ENCODE data around the gene TLE2.
"Not testable (repeated sequence)": the region's sequence is repeated elsewhere in the genome, so short reads cannot be mapped to it uniquely, and the experiment has no call there.

The TLE2 gene

DNA sequence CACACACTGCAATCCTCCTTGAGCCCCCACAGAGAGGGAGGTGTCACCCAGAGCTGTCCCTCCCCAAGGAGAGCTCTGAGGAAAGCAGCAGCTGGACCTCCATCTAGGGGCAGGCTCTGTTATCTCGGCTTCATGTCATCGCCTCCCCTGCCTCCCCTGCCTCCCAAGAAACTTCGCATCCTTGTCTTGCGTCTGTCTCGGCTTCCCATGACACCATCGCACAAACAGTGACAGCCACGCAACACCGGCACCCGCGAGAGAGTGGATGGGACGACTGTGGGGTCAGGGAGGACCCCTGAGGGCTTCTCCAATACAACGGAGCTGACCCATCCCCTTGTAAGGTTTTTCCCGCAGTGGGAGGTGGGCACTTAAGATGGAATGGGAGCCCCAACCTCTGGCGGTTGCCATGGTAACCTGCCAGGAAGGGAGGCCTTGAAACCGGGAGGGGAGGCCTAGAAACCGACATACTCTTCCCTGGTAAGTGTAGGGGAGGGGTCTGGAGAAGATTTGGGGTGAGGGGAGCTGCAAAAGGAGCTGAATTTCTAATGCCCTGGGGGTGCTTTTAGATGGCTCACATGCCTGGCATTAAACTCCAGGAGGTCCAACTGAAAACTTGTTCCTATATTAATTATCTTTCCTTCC lies 16.3 kb downstream of the TLE2 start:
- DNase-seq (ENCODE audit: low read depth), result no peak

DNA sequence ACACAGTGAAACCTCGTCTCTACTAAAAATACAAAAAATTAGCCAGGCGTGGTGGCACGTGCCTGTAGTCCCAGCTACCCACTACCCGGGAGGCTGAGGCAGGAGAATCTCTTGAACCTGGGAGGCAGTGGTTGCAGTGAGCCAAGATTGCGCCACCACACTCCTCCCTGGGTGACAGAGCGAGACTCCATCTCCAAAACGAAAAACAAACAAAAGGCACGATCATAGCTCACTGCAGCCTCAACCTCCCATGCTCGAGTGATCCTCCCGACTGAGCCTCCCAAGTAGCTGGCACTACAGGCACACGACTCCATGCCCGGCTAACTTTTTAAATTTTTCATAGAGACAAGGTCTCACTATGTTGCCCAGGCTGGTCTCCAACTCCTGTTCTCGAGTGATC lies 17.0 kb downstream of the TLE2 start:
- DNase-seq (ENCODE audit: low read depth), result not testable (repeated sequence)

DNA sequence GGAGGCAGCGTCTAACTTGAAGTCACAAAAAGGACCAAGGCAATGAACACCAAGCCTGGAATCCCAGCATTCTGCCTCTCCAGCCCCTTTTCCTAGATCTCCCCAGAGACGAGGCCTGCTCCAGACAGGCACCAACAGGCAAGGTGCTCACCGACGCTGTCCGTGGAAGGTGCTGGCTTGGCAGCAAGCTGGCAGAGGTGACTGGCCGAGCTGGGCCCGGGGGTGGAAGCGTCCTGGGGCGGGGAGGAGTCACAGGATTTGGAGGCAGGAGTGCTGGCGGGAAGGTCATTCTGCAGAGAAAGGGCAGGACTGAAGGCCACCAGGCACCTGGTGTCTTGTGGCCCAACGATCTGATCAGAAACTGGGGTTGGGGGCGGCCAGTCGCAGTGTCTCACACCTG lies 18.2 kb downstream of the TLE2 start:
- DNase-seq (ENCODE audit: low read depth), result no peak

DNA sequence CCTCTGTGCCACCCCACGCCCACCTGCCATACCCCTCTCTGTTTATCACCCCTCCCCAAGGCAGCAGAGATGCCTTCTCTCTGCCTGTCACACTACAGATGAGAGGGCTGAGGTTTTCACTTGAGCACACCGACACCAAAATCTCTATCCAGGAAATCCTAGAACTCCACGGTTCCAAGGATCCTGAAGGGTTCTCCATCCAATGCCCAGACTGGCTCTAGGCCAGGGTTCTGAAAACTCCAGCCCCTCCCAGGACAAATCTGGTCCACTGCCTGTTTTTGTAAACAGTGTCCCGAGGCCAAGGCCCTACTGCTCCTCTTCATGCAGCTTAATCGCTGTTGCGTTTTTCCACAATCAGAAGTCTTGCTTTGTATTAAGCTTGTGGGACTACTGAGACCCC lies 20.1 kb downstream of the TLE2 start:
- no peak for DNase-seq (ENCODE audit: low read depth)

DNA sequence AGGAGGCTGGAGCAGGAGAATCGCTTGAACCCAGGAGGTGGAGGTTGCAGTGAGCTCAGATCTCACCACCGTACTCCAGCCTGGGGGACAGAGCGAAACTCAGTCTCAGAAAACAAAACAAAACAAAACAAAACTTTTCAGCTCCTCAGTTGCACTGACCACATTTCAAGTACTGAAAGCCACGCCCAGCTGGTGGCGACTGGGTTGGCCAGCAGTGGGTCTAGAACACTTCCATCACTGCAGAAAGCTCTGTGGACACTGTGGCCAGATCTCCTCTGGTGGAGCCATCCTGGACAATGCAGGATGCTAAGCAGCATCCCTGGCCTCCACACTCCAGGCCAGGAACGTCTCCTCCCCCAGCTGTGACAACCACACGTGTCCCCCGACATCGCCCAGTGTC lies 21.1 kb downstream of the TLE2 start:
- DNase-seq (ENCODE audit: low read depth), result no peak

DNA sequence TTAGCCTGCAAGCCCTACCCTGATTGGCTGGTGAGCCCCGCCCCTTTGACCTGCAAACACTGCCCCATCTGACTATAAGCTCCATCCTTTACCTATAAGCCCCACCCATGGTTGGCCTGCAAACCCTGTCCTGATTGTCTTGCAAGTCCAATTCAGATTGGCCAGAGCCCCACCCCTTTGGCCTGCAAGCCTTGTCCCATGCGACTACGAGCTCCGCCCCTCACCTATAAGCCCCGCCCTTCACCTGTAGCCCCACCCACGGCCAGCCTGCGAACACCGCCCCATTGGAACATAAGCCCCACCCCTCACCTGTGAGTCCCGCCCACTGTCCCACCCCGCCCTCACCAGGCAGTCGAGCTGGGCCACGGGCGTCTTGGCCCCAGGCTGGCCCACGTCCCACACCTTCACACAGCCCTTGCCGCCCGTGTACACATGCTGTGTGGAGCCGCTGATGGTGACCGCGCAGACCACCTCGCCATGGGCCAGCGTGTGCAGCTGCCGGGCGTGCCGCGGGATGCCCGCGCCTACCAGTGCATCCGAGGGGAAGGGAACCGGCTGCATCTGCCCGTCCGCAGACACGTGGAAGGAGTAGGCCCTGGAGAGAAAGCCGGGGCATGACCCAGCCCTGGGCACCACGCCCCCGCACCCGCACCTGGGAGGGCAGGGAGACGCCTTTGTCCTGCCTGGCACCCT lies 22.9 kb downstream of the TLE2 start:
- DNase-seq (ENCODE audit: low read depth), result no peak

DNA sequence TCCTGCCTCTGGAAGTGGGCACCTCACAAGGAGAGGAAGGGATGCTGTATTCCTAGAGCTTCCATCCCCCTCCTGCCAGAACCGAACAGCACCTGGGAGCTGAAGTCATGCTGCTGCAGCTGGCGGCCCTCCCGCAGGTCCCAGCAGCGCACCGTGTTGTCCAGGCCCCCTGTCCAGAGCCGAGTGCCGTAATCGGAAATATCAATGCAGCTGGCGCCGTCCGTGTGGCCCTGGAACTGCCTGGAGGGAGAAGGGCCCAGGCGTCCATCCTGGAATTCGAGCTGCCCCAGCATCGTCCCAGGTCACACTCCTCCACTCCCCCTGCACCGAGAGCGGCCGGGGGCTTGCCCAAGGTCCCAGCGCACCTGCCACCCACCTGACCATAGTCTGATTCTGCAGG lies 23.7 kb downstream of the TLE2 start:
- DNase-seq (ENCODE audit: low read depth), result no peak

DNA sequence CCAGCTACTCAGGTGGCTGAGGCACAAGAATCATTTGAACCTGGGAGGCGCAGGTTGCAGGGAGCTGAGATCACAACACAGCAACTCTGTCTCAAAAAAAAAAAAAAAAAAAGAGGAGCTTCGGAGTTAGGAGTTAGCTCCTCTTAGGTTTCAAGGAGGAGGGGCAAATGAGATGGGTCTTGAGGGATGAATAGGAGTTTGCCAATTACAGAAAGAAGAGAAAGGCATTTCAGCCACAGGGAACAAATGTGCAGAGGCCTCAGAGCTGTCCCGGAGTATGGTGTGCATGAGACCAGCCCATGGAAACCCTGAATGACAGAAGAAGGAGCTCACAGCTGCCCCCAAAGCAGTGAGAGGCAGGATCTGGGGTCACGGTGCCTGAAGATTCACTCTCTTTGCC lies 24.6 kb downstream of the TLE2 start:
- DNase-seq (ENCODE audit: low read depth), result no peak

DNA sequence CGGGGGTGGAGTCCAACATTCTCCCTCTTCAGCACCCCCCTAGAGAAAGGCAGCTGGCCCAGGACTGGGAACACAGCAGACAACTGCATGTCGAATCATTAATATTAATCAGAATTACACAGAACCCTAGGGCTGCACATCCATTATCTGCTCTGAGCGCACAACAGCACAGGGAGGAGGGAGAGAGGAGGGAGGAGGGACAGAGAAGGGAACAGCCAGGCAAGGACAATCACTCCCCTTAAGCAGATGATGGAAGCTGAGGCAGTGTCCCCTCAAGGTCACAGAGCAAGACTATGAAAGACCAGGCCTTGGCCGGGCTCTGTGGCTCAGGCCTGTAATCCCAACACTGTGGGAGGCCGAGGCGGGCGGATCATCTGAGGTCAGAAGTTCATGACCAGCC lies 26.0 kb downstream of the TLE2 start:
- no peak for DNase-seq (ENCODE audit: low read depth)

DNA sequence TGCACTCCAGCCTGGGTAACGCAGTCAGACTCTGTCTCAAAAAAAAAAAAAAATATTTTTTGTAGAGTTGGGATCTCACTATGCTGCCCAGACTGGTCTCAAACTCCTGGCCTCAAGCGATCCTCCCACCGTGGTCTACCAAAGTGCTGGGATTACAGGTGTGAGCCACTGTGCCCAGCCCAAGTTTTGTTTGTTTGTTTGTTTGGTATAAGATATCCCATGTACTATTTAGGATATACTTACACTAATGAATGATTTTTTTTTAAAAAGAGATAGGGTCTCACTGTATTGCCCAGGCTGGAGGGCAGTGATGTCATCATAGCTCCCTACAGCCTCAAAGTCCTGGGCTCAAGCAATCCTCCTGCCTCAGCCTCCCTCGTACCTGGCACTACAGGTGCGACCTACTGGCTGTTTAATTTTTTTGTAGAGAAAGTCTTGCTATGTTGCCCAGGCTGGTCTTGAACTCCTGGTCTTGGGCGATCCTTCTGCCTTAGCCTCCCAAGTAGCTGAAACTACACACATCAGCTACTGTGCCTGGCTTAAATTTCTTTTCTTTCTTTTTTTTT lies 27.8 kb downstream of the TLE2 start:
- DNase-seq (ENCODE audit: low read depth), result no peak

DNA sequence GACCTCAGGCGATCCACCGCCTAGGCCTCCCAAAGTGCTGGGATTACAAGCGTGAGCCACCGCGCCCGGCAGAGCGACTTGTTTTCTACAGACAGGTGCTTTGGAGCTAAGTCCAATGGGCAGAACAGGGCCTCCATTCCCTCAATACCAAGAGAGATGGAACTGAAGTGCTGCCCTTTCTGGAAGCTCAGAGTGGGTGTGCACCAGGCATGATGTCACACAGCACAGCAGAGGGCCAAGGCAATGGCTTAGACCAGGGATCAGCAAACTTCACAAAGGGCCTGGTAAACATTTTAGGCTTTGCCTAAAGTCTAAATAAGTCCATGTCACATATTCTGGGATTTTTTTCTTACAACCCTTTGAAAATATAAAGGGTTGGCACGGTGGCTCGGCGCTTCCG lies 30.4 kb downstream of the TLE2 start:
- DNase-seq (ENCODE audit: low read depth), result no peak

DNA sequence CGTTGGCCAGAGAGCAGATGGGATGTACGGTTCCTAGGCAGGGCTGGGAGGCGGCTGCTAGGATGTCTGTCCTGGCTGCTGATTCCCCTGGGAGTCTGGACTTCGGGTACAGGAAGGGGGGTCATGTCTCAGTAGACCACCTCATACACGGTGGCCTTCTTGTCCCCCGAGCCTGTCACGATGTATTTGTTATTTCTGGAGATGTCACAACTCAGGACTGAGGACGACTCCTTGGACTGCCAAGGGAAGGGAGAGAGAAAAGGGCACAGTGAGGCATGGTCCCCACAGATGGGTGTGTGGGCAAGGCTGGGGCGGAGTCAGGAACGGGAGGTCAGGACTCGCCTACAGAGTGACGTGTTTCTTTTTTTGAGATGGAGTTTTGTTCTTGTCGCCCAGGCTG lies 31.4 kb downstream of the TLE2 start:
- no peak for DNase-seq (ENCODE audit: low read depth)

DNA sequence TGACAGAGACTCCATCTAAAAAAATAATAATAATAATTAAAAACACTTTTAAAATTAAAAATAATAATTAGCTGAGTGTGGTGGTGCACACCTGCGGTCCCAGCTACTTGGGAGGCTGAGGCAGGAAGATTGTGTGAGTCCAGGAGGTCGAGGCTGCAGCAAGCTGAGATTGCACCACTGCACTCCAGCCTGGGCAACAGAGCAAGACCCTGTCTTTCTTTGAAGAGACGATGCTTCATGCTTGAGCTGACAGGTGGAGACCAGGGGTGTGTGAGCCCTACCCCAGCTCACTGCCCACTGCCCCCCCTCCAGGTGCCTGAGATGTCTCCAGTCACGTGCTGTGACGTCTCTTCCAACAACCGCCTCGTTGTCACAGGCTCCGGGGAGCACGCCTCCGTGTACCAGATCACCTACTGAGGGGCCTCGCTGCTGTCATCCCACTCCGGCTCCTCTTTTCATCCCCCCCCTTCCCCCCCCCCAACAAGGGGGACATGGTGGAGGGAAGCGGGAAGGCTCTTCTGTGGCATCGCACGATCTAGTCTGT lies 34.4 kb downstream of the TLE2 start:
- DNase-seq (ENCODE audit: low read depth), result no peak

DNA sequence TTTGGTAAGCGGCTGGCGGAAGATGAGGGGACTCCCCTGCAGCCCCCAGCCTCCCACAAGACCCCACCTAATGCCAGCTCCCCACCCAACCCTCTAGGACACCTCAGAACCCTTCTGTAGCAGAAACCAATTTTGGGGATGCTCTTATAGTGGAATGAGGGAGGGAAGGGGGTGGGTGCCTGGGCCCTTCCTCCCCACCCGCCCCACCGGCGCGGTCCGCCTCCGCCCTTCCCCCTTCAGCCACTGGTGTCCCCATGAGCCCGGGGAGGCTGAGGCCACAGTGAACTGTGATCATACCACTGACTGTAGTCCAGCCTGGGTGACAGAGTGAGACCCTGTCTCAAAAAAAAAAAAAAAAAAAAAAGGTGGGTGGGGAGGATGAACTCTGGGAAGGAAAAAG lies 35.5 kb downstream of the TLE2 start:
- no peak for DNase-seq (ENCODE audit: low read depth)

DNA sequence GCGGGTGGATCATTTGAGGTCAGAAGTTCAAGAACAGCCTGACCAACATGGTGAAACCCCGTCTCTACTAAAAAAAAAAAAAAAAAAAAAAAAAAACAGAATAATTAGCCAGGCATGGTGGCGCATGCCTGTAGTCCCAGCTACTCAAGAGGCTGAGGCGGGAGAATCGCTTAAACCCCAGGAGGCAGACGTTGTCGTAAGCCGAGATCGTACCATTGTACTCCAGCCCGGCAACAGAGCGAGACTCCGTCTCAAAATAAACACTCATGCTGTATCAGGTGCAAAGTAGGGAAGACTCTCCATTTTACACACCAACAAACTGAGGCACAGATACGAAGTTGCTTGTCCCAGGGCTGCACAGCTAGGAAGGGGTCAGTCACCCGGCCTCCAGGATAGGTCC lies 36.1 kb downstream of the TLE2 start:
- DNase-seq (ENCODE audit: low read depth), result no peak

DNA sequence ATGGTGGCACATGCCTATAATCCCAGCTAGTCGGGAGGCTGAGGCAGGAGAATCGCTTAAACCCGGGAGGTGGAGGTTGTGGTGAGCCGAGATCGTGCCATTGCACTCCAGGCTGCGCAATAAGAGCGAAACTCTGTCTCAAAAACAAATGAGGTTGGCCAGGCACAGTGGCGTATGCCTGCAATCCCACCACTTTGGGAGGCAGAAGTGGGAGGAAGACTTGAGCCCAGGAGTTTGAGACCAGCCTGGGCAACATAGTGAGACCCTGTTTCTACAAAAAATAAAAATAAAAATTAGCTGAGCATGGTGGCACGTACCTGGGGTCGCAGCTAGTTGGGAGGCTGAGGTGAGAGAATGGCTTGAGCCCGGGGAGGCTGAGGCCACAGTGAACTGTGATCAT lies 36.7 kb downstream of the TLE2 start:
- not testable (repeated sequence) for DNase-seq (ENCODE audit: low read depth)

DNA sequence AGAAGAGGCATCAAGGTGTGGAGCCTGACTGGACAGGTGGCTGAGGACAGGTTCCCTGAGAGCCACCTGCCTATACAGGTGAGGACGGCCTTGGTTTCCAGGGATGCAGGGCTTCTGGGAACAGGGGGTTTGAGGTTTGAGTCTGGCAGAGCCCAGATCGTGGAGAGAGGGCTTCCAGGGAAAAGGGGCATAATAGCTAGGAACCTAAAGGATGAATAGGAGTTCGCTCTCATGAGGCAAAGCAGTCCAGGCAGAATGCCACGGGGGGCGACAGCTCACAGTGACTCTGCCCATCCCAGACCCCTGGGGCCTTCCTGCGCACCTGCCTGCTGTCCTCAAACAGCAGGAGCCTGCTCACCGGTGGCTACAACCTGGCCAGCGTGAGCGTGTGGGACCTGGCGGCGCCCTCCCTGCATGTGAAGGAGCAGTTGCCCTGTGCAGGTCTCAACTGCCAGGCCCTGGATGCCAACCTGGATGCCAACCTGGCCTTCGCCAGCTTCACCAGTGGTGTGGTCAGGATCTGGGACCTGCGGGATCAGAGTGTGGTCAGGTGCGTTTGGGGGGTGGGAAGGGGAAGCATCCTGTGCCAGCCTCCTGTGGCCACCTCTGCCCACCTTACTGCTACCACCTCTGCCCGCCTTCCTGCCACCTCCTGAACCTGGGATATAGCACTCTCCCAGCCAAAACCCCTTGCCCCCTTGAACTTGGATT lies 39.7 kb downstream of the TLE2 start:
- no peak for DNase-seq (ENCODE audit: low read depth)

DNA sequence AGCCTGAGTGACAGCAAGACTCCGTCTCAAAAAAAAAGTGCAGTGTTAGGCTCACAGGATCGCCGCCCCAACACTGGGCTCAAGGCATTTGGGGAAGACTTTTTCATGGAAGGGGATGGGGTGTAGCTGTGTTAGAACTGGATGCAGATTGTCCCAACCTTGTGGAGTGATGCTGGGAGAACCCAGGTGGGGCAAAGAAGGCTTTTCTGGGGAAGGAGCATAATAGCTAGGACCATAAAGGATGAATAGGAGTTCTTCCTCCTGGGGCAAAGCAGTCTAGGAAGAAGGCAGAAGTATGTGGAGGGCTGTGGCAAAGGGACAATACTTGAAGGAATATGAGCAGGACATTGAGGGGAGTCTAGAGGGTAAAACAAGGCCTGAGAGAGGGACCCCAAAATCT lies 40.5 kb downstream of the TLE2 start:
- no peak for DNase-seq (ENCODE audit: low read depth)

DNA sequence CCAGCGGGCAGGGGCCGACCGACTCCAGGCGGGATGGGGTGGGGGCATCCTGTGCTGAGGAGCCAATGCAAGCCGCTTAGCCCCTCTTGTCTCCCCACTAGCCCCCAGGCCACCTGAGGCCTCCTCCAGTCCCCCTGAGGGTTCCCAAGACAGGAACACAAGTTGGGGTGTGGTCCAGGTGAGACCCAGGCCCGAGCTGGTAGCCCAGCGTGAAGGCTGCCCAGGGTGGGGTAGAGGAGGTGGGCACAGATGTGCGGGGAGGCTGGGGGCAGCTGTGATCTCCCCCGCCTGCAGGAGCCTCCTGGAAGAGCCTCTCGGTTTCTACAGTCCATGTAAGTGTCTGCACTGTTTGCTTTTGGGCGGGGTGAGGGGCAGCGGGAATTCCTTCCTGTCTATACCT lies 41.3 kb downstream of the TLE2 start:
- DNase-seq (ENCODE audit: low read depth), result no peak

DNA sequence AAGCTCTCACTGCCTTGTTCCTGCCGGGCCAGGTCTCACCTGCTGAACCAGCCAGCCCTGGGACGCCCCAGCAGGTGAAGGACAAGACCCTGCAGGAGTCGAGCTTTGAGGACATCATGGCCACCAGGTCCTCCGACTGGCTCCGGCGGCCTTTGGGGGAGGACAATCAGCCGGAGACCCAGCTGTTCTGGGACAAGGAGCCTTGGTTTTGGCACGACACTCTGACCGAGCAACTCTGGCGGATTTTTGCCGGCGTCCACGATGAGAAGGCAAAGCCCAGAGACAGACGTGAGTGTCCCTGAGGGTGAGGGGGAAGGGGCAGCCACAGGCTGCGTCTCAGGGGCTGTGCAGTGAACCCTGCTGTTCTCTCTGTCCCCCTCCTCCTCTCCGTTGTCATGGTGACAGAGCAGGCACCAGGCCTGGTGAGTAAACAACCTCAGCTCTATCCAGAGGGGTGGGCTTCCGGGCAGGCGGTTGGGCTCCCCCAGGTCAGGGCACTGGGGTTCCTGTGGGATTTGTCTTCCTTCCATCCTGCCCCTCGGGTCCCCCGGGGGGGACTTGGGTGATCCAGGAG lies 42.0 kb downstream of the TLE2 start:
- DNase-seq (ENCODE audit: low read depth), result no peak

DNA sequence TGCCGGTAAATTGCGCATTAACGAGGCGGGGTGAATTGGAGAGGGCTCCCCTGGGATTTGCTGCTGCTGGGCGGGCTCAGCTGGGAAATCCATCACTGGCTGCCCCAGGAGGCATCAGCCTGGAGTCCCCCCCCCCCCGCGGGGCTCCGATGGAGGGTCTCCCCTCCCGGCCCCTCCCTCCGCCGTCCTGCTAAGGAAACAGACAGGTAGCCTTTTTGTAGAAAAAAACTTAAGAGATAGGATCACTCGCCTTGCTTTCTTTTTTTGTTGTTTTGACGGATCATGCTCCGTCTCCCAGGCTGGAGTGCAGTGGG lies 44.9 kb downstream of the TLE2 start:
- DNase-seq (ENCODE audit: low read depth), result no peak

DNA sequence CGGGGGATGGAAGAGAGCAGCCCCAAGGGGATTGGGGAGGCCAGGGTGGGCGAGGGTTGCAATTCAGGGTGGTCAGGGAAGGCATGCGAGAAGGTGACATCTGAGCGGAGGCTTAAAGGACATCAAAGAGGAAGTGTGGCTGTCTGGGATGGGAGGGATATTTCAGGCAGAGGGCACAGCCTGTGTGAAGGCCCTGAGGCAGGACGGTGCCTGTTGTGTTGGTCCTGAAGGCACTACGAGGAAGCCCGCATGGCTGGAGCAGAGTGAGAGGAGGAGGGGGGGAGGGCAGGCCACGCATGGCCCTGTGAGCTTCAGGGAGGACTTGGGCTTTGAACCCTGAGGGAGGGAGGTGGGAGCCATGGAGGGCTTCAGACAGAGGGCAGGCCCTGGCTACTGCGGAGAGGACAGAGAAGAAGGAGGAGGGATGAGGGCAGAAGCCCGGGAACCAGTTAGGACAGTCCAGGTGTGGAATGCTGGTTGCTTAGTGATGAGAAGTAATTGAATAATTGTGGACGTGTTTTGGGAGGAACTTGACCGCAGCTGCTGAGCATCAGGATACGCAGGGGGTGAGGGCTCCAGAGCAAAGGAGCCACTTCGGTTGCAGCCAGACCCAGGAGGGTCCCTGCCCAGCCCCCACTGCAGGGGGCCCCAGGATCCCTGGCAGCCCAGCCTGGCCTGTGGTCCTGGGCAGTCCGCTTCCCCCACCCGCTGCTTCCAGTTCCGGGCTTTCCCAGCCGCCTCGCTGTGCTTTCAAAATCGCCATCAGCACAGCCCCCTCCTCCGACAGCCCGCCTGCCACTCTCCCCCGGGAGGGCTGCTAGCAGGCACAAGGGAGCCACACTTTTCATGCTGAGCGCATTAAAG lies 45.5 kb downstream of the TLE2 start:
- DNase-seq (ENCODE audit: low read depth), result no peak
